ENCODE results near the gene CA12.

CA12 gene

DNA sequence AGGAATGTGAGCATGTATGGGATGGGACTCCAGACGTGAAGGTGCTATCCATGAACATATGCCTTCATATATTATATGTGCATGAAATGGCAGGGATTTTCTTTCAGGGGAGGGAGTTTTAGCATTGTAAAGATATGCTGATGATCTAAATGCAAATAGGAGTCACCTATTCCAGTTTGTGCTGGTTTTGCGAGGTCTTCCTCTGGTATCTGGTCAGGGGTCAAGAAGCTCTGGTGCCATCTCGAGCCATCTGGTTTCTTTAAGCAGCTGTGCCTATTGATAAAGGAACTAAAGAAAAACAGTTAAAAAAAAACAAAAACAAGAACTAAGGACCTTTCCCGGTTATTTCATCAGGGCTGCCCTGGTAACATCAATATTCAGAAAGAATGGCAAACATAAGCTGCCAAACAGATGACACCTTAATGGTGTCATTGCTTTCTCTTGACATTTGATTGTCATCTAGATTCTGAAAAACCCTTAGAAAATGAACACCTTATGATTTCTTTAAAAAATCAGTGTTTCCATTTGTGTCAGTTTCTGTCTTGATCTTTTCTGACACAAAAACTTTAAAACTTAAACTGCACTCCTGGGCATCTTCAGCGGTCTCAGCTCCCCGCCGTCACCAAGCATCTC lies 81.6 kb downstream of the CA12 start:
- no peak for DNase-seq

DNA sequence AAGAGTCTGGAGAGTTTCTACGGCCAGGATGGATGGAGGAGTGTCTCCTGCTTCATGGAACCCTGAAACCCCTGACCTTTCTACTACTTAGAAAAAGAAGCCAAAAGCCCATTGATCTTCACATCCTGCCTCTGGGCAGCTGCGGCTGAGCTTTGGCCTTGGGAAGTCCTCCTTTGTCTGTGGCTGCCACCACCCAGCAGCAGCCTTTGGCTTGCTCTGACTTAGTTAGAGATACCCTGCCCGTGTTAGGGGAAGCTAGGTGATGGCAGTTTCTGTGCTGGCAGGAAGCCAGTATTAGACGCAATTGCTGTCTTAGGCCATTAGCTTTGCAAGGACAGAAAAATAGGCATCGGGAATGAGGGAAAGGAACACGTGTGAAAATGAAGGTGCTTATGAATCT lies 85.5 kb downstream of the CA12 start:
- no peak for DNase-seq

DNA sequence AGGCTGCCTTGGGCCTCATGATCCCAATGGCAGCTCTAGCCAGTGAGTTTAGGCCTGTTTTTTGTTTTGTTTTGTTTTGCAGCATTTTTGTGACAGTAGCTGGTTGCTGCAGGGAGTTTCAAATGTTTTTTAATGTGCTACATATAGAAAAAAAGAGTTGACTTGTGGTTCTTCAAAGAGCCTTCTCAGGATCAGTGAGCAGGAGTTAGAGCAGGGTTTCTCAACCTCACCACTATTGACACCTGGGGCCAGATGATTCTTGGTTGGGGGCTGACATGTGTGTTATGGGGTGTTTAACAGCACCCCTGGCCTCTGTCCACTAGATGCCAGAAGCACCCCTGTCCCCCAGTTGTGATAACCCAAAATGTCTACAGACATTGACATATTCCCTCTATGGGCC lies 86.3 kb downstream of the CA12 start:
- DNase-seq, result no peak

DNA sequence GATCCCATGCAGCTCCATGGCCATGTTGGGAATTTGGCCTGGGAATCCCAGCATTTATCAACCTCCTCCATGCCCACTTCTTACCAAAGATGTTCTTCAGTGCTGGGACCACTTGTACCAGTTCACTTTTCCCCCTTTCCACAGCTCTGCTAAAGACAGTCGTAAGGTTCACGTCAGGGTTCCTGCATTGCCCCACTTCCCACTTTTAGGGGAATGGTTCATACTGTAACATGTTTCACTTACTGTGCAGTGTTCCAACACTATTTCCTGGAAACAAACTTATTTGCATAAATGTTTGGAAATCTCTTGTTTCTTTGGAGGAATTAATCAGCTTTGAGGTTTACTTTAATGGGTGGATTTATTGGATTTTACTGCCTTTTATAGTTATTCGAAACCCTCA lies 87.3 kb downstream of the CA12 start:
- DNase-seq, result no peak

DNA sequence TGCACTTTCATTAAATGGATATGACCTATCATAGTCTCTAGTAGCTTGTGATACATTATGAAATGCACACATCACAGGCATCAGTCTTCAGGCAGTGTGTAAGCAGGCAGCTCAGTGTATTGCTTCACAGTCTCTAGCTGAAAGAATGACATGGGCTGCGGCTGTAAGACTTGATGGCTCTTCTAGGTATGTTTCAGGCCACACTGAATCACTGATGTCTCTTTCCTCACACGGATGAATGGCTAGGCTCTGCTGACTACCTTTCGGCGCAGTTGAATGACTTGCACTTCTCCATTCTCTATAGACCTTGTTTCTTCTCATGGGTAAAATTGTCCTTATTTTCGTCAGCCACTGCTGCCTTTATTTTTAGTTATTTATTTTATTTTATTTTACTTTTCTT lies 88.9 kb downstream of the CA12 start:
- DNase-seq, result peak; percentile 62

DNA sequence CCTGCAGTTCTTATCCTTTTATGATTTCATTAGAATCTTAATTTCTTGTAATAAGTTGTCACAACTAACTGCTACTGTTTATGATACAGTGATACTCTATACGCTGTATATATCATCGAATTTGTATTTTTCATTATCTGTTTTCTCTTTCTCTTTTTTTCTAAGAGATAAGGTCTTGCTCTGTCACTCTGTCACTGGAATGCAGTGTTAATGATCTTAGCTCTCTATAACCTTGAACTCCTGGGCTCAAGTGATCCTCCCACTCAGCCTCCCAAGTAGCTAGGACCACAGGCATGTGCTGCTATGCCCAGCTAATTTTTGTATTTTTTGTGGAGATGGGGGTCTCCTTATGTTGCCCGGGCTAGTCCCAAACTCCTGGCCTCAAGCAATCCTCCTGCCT lies 89.4 kb downstream of the CA12 start:
- no peak for DNase-seq

DNA sequence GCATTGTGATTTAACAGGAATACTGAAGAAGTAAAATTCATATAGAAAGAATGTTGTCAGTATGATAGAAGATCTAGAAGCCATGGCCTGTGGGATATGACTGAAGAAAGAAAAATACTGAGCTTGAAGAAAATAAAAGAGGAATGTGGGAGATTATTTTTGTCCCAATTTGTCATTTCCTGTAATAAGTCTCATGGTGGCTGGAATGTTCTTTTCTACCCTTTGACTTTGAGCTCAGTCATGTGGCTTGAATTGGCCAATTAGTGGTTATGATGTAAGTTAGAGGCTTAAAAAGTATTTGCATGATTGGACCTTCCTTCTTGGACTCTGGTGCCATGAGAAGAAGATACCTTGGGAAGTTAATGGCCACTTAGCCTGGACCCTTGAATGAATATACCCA lies 90.1 kb downstream of the CA12 start:
- peak; percentile 97 for DNase-seq

DNA sequence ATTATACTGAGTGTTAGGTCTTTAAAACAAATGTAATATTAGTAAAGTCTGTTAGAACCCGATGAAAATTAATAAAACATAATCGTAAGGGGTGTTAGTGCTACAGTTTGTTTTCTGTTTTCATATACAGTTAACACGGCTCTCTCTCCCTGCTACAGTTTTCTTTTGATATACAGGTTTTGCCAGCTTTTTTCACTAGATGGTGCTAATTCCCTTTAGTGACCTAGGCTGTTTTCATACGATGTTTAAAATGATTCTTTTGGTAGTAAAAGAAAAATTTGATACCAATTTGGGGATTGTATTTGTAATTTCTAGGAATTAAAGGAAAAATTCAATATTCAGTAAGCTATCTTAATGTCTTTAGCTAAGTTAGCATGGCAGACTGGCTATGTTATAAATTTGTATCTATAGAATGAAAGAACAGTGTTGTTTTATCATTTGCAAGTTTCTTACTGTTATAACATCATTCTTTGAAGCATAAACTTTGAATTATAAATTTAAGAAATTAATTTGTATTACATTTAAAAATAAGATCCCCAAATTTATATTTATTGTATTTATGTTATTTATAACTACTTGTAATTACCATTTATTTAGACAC lies 92.8 kb downstream of the CA12 start:
- peak; percentile 64 for DNase-seq

DNA sequence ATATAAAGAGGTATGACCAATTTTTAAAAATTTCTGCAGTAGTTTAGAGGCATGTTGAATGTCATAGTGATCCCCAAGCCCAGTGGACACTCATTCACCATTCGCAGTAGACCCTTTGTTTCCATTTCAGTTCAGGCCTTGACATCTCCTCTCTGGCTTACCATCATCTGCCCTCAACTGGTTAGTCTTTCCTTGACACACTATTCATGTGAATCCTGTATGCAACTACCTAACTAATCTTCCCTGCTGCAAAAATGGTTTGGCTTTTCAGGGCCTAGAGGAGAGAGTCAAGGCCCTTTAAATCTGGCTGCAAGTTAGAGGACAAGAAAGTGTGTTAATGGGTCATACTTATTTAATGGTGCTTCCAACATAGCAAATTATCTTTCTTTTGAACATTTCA lies 93.3 kb downstream of the CA12 start:
- no peak for DNase-seq

DNA sequence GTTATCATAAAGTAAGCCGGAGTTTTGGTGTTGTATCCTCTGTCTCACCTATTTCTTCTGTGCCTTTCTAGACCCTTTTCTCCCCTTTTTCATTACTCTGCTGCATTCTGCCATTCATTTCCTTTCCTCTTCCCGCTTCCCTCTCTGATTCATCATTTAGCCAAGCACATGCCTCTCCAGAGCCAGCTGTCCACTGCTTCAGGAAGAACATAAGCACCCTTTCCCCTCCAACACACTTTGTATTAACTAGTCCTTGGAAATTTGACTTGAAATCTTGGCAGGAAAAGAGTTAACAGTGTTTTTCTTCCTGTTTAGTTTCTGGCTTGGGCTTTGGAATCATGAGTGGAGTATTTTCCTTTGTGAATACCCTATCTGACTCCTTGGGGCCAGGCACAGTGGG lies 94.5 kb downstream of the CA12 start:
- peak; percentile 35 for DNase-seq

DNA sequence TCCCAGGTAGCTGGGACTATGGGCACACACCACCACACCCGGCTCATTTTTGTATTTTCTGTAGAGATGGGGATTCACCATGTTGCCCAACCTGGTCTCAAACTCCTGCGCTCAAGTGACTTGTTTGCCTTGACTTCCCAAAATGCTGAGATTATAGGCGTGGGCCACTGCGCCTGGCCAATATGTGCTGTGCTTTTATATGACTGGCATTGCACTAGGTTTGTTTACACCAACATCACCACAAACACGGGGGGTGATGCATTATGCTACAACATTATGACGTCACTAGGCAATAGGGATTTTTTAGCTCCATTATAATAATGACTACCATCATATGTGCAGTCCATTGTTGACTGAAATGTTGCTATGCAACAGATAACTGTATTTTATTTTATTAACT lies 97.3 kb downstream of the CA12 start:
- DNase-seq, result no peak

DNA sequence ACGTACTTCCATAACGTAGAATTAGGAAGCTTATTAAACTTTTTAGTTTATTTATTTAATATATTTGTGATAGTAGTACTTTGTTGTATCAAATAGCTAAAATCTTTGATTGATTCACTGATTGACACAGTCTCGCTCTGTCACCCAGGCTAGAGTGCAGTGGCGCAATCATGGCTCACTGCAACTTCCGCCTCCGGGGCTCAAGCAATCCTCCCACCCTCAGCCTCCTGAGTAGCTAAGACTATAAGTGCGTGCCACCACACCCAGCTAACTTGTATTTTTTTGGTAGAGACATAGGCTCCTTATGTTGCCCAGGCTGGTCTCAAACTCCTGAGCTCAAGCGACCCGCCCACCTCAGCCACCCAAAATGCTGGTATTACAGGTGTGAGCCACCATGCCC lies 98.5 kb downstream of the CA12 start:
- no peak for DNase-seq

DNA sequence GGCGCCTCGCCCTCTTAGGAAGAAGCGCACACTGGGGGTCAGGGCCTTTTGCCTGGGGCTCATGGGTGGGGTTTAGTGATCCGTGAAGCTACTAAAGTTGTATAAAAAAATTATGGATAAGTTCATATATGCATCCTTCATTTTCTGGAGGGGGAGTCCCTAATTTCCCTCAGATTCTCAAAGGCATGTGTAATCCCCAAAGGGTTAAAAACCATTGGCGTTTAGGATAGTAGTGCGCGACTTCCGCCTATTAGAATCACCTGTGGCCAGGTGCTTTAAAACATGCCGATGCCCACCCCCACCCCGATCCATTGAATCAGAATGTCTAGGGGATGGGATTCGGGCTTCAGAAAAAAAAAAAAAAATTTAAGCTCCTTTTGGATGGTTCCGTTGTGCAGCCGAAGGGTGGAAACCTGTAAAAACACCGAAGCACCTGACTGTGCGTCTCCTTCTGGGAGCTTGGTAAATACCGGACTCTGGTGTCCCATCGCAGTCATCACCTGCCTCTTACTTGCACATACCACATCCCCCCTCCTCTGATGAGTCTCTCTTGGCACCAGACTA lies 103.7 kb downstream of the CA12 start:
- DNase-seq, result no peak

DNA sequence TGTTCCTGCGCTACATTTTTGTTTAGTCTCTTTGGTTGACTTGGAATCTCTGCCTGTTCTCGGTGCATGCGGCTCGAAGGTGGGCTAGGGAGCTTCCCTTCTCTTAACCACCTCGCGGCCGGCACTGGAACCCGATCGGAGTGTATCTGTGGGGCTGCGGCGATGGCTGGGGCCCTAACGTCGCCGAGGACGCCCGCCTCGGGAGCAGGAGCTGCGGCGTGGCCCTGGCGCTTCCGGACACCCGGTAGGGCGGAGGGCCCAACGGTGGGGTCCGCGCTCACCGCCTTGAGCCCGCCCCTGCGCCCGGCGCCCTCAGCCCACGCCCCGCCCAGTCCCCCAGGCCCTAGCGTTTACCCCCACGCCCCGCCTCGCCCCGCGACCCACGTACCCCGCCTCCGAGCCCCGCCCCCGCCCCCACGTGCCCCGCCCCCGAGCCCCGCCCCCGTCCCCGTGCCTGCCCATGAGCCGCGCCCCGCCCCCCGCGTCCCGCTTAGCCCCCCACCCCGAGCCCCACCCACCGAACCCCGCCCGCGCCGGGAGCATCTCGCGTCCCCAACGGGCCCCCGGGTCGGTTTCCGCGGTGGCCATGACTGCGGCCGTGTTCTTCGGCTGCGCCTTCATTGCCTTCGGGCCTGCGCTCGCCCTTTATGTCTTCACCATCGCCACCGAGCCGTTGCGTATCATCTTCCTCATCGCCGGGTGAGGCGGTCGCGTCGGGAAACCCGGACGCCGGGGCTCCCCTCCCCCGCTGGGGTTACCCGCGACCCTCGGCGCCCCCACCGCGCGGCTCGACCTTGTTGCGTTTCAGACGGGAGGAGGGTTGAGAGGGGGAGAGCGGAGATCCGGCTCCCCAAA lies 104.4 kb downstream of the CA12 start, which contains the start of gene APH1B:
Gene APH1B, plus strand, starts transcription at position 568 of the 855 bp plus-strand sequence. Its CDS starts 19 bp downstream, at position 587.
- DNase-seq, result peak; percentile 77

DNA sequence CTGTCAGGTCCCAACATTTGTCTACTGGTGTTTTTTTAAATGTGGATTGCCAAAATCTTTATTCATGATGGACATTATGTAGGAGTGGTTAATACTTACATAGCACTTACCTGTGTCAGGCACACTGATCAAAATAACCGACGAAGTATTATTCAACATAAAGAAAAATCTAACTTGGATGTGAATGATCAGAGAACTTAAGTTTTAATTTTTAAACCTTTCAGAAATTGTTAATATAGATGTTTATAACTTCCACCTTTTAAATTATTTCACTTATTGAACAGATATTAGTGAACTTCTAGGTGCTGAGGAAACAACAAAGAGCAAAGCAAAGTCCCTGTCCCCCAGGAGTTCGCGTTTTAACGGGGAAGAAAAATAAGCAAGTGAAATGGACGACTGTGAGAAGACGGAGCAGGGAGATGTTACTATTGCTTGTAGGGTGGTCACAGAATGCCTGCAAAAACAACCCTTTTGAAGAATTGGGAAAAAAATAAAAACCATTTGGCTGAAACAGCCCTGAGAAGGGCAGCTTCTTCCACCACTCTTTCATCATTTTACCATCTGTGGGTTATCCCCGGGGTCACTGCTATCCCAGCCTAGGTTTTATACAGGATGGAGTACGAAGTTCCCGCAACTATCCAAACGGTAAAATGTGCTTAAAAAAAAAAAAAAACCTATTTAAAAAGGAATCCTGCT lies 105.2 kb downstream of the CA12 start:
- DNase-seq, result no peak

DNA sequence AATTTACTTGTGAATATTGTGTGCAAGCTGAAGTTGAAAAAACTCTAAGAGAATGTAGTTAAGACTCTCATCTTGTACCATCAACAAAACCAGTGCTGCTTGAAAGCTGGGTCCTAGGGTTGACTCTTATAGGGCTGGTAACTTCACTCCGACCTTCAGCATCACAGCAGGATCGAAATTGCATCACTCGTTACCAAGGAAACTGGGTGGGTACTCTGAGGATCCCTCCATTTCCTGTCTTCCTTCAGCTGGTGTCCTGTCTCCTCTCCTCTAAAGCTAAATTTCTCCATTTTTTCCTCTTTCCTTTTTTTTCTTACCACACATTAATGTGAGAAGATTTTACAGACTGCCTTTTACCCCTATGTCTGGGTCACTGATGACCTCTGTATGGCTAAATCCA lies 107.2 kb downstream of the CA12 start:
- DNase-seq, result no peak

Data from fibroblast of skin of right biceps (primary cell).